Right cardiac atrium (tissue), 5 donors: ENCODE data around the gene IDS. TPM values are rescaled to one million over a fixed set of nuclear protein-coding genes. Genes with fewer than 3 reads are reported as not detected.
"Not testable (repeated sequence)": the region's sequence is repeated elsewhere in the genome, so short reads cannot be mapped to it uniquely, and the experiment has no call there.

ENCODE experiments used
- ATAC-seq, 2 donors: fragments of 200-7000 bp; cut with Tn5 transposase; one replicate each; pipeline versions ENCODE4 v1.8.0 to v1.9.1; 2020; ENCODE audit warnings: moderate library complexity in 2 of 2, mild to moderate bottlenecking in 1 of 2
- DNase-seq, 3 donors: peaks; one replicate each; pipeline ENCODE4 v3.0.0-alpha.2; 2020
- H3K27ac ChIP-seq: one replicate; pipeline ENCODE4 v1.5.1; 2013; ENCODE audit warnings: mild to moderate bottlenecking, low read length, control low read depth, moderate library complexity
- H3K27me3 ChIP-seq: one replicate; pipeline ENCODE4 v1.6.1; 2013; ENCODE audit not compliant: control insufficient read depth, insufficient read depth
- H3K4me1 ChIP-seq: one replicate; pipeline ENCODE4 v1.6.1; 2013; ENCODE audit warnings: low read length; ENCODE audit not compliant: control insufficient read depth, insufficient read depth
- H3K4me3 ChIP-seq: one replicate; pipeline ENCODE4 v1.5.1; 2013; ENCODE audit warnings: low read length, control low read depth
- H3K9me3 ChIP-seq: one replicate; pipeline ENCODE4 v1.6.1; 2013; ENCODE audit warnings: low read length; ENCODE audit not compliant: control insufficient read depth
- WGBS: extraction: QIAGEN DNeasy Blood & Tissue Kit; methylation state at CpG from one replicate; pipeline ENCODE4 v1.1.7; 2013; 5-methylcytosine and 5-hydroxymethylcytosine counted together
- intact Hi-C, 4 donors: fragments of 100-400 bp; cut with DNase I; formaldehyde crosslinking; loops; one replicate each; pipeline versions ENCODE4 v1.11.0 to v1.14.0; 2022 to 2023
- polyA plus RNA-seq: library from polyadenylated mRNA; stranded (reverse); fragments of 200-250 nt; gene quantifications from one replicate; pipeline ENCODE4 v1.2.3, GENCODE V29; 2013
- total RNA-seq, 4 donors: library from RNA; stranded (reverse); fragmentation: NEBNext Ultra II Directional; extraction: Animal tissue kit (Norgen Biotek cat#: 25700); gene quantifications; one replicate each; pipeline ENCODE4 v1.2.1, GENCODE V29; 2021
- donor health status: healthy with polysubstance abuse.
- donor health status: DM: no; HTN: yes; CAD: no.
- donor health status: DM: no; HTN: no; CAD: no.
- donor health status: DM: no; HTN: yes; CAD: no; lungs with severe emphysema.
- donor health status: DM: yes; HTN: yes; CAD: no.

IDS gene
- total and polyA plus RNA-seq, 5 donors, result 43.8 to 107 (median 102) TPM

DNA sequence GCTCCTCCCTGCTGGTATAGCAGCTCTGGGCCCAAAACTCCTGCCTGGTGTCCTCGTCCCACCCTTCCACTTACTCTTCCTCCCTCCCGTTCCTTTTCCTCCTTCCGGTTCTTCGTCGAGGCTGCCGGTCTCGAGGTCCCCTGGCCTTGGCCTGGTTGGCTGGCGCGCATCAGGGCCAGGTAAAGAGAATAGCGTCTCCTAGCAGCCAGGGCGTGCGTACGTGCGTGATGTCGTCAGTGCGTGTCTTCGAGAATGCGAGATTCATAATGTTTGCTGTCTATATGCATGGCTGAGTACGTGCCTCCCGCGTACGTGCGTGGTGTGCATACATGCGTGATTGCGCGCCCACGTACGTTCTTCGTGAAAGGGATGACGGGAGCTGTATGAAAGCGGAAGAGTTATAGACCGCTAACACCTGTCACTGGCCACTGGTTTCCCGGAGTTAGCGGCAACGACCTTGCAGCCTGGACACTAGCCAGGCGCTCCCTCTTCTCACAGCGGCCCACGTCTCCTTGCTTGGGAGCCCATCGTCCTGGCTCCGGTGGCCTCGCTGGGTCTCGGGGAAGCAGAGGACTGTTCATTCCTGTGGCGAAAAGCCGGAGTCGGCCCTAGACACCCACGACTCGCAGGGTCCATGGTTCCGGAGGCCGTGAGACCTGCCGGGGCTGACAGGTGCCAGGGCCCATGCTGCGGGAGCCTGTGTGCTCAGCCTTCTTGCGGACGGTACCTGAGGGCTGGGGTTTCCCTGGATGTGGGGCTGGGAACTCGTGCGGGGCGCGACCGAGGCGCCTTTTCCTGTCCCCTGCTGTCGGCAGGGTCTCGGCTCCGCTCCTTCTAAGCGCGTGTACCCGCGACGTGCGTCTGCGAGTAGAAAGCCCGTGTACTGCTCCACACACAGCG is 35.8 kb upstream of the IDS start, which contains the start of gene EOLA1:
Gene EOLA1, plus strand, starts transcription at position 392 of the 900 bp plus-strand sequence. CDS start 4,619 bp downstream, outside the sequence.
- Histone ChIP-seq H3K27me3 (no peaks in the 10 kb centered on the region), H3K27ac (peak within 1 kb of the TSS; percentile 97), H3K4me3 (peak within 1 kb of the TSS; percentile 59), H3K9me3 (no peaks in the 10 kb centered on the region), H3K4me1 (no peaks in the 10 kb centered on the region)
- DNase-seq (peak; percentile 85 to 94 (median 91)), ATAC-seq (peak; percentile 60 to 63)
- under 1% methylated on average over 71 of the region's 71 CpGs for WGBS
- intact Hi-C loops, result no loop called here

DNA sequence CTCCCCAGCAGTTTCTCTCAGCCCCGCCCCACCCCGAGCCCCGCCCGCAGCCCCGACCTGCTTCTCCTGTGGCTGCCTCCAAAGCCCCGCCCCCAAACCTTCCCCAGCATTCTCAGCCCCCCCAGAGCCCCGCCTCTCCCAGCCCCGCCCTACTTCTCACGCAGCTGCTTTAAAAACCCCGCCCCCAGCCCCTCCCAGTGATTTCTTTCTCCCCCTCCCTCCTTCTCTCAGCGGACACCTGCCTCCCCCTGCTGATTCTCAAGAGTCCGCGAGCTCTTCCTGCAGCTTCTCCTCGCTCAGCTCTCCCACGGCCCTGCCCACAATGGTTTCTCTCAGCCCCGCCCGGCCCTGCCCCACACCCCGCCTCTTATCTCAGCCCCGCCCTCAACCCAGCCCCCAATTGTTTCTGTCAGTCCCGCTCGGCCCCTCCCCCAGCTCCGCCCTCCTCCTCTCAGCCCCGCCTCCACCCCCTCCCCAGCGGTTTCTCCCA is 35.1 kb upstream of the IDS start:
- 3% methylated on average over 22 of the region's 24 CpGs for WGBS

DNA sequence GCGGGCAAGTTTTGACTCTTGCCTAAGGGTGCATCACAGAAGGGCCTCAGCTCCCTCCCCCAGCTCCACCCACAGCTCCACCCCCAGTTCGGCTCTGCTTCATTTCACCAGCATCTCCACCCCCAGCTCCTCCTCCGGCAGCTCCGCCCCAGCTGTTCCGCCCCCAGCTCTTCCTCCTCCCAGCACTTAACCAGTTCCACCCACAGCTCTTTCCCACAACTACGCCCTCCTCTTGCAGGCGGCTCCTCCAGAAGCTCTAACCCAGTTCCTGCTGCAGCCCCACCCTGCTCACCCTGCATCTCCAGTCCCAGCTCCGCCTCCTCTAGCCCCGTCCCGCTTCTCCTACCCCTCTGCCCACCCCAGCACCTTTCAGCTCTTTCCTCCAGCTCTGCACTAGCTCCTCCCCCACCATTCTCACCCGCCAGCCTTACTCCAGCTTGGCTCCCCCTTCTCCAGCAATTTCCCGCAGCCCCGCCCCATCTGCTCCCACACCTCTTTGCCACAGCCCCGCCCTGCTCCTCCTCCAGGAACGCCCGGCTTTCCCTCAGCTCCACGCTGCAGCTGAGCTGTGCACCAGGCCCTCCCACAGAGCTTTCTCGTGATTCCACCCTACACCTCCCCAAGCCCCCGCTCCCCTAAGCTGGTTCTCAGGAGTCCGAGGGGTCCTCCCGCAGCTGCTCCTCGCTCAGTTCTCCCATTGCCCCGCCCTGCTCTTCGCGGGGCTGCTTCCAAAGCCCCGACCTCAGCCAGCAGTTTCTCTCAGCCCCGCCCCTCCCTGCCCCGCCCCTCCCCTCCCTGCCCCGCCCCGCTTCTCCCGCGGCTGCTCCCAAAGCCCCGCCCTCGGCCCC is 34.4 kb upstream of the IDS start:
- H3K9me3 ChIP-seq, result no peaks in the 10 kb centered on the region
- peak; percentile 91 to 96 (median 95) for DNase-seq
- peak; percentile 81 to 83 for ATAC-seq
- no peaks in the 10 kb centered on the region for H3K27me3 ChIP-seq
- intact Hi-C loops, result no loop called here
- H3K4me3 ChIP-seq, result peak overlapping the region; percentile 59
- 2% methylated on average over 32 of the region's 34 CpGs for WGBS
- H3K27ac ChIP-seq, result peak overlapping the region; percentile 97
- no peaks in the 10 kb centered on the region for H3K4me1 ChIP-seq

More for the DNA sequence above, 35.1 kb upstream of the IDS start:
- Histone ChIP-seq H3K27me3 (no peaks in the 10 kb centered on the region), H3K4me3 (peak overlapping the region; percentile 59), H3K4me1 (no peaks in the 10 kb centered on the region), H3K9me3 (no peaks in the 10 kb centered on the region), H3K27ac (peak overlapping the region; percentile 77)
- ATAC-seq (peak; percentile 85), DNase-seq (peak; percentile 93 to 97 (median 96))
- intact Hi-C loops, result no loop called here

DNA sequence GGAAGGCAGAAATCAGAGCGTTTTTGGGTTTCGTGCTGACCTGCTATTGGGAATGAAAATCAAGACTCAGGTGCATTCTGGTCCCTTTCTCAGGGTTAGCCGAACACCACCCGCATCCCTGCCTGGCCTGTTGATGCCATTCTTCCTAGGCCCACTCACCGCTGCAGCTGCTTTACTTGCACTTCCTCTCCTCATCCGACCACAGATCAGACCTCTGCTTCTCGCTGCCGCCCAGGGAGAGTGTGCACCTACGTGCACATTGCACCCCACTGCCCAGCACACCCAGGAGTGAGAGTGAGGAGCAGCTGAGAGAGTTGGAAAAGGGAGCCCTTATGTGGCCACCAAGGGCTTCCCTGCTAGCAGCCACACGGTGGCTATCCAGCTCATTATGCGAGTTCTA is 32.4 kb upstream of the IDS start:
- ATAC-seq, H3K4me1 ChIP-seq, H3K4me3 ChIP-seq, H3K27ac ChIP-seq, intact Hi-C loops, H3K9me3 ChIP-seq, DNase-seq, H3K27me3 ChIP-seq: not testable (repeated sequence)
- WGBS, result 86% methylated on average over 7 of the region's 11 CpGs

DNA sequence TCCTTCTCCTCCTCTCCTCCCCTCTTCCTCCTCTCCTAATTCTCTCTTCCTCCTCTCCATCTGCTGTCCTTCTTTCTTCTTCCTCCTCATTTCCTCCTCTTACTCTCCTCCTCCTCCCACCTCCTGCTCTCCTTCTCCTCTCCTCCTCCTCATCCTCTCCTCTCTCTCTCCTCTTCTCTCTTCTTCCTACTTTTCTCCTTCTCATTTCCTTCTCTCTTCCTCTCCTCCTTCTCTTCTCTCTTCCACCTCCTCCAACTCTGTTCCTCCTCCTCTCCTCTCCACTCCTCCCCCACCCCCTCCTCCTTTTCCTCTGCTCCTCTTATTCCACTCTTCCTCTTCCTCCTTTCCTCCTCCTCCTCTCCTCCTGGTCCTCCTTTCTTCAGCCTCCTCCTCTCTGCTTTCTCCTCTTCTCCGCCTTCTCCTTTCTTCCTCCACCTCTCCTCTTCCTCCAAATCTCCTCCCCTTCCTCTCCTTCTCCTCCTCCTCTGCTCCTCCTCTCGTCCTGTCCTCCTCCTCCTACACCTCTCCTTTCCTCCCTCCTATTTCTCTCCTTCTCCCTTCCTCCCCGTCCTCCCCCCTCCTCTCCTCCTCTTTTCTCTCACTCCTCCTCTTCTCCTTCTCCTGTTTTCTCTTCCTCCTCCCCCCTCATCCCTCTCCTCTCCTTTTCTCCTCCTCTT is 30.0 kb upstream of the IDS start:
- intact Hi-C loops, DNase-seq, H3K4me1 ChIP-seq, H3K4me3 ChIP-seq, H3K27ac ChIP-seq, H3K9me3 ChIP-seq, ATAC-seq, H3K27me3 ChIP-seq: not testable (repeated sequence)
- WGBS, result 72% methylated on average over 3 of the region's 3 CpGs

DNA sequence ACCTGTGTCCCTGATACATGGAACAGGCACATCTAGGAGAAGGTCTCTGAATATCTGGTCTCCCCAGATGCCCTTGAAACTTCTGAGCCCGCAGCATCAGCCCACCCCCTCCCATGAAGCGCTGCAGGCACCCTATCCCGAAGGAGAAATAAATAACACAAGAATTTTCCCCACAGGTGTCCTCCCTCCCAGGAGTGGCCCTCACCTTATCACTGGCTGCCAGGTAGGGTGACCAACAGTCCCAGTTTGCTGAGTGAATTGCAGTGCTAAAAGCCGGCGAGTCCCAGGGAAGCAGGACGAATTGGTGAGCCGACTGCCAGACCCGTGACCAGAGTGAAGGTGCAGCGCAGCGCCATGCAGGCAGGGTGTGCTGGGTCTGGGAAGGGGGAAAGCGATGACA is 28.9 kb upstream of the IDS start:
- H3K4me3 ChIP-seq, ATAC-seq, H3K4me1 ChIP-seq, intact Hi-C loops, DNase-seq, H3K27me3 ChIP-seq, H3K27ac ChIP-seq, H3K9me3 ChIP-seq: not testable (repeated sequence)
- WGBS, result 95% methylated on average over 9 of the region's 11 CpGs

DNA sequence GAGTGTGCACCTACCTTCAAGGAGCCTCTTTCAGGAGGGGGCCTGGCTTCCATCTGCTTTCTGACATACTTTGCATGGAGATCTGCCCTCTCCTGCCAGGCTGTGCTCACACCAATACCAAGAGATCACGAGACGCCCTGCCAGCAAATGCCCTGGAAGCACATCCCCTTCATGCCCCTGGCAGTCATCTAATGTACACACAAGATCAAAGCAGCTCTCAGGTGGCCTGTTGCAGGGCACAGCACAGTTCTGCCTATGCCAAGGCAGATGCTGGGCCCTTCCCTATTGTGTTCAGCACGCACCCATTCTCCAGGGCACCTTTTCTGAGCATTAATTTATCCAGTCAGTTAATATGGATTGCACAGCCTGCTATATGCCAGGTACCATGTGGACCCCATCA is 27.8 kb upstream of the IDS start:
- DNase-seq, H3K27ac ChIP-seq, H3K27me3 ChIP-seq, H3K4me3 ChIP-seq, ATAC-seq, intact Hi-C loops, H3K4me1 ChIP-seq, H3K9me3 ChIP-seq: not testable (repeated sequence)
- 83% methylated on average over 1 of the region's 3 CpGs for WGBS

DNA sequence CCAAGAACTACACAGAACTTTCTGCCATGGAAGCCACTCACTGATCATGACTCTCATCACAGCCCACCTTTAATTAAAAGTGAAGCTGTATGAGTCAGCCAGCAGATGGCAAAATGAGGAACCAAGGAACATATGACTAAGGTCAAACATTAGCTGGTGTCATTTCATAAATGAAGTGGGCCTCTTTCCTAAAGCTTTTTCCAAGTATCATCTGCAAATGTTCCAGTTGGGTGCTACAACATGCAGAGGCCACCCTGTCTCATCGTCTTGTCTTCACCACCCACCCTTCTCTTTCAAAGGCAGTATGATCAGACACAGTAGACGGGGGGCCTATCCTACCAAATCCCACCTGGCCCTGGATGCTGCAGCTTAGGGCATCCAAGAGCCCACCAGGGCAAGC is 26.5 kb upstream of the IDS start:
- no peak for ATAC-seq
- Histone ChIP-seq H3K9me3 (no peaks in the 10 kb centered on the region), H3K27me3 (no peaks in the 10 kb centered on the region), H3K27ac (no peak overlapping the region), H3K4me1 (no peaks in the 10 kb centered on the region), H3K4me3 (no peak overlapping the region)
- intact Hi-C loops, result no loop called here
- no peak for DNase-seq
- 88% methylated on average over 2 of the region's 2 CpGs for WGBS

DNA sequence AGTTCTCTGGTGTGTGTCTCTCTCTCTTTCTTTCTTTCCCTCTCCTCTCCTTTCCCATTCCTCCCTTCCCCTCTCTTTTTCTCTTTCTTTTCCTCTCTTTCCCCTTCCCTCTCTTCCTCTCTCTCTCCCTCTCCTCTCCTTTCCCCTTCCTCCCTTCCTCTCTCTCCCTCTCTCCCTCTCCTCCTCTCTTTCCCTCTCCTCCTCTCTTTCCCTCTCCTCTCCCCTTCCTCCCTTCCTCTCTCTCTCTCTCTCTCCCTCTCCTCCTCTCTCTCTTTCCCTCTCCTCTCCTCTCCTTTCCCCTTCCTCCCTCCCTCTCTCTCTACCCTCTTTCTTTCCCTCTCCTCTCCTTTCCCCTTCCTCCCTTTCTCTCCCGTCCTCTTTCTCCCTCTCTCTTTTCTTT is 23.3 kb upstream of the IDS start:
- DNase-seq (no peak), ATAC-seq (no peak)
- H3K4me3 ChIP-seq, result no peak overlapping the region
- H3K27ac ChIP-seq, result no peak overlapping the region
- H3K27me3 ChIP-seq, result no peaks in the 10 kb centered on the region
- 70% methylated on average over 1 of the region's 1 CpG for WGBS
- peaks cover 4% of the 10 kb centered on the region for H3K4me1 ChIP-seq
- intact Hi-C loops, result no loop called here
- H3K9me3 ChIP-seq, result no peaks in the 10 kb centered on the region

DNA sequence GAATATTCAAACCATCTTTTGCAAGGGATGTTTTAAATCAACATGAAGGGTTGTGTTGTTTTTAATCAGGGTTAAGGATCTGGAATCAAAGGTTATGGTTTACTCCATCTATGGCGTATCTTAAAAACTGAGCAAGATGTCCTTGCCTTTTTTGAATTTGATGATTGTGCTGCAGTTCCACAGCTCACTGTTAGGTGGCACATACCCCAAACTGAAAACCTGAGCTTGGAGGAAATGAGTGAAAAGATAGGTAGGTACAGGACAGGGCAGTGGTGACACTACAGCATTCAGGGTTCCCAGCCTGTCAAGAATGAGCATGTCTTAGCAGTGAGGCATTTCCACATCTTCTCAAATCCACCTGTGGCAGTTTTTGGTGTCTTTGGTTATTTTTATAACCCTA is 22.6 kb upstream of the IDS start:
- no peak for DNase-seq
- Histone ChIP-seq H3K27me3 (no peaks in the 10 kb centered on the region), H3K27ac (no peak overlapping the region), H3K4me3 (no peak overlapping the region), H3K9me3 (no peaks in the 10 kb centered on the region), H3K4me1 (peaks cover 4% of the 10 kb centered on the region)
- intact Hi-C loops, result no loop called here
- ATAC-seq, result no peak
- 12% methylated on average over 1 of the region's 1 CpG for WGBS
